Sigmoid colon (tissue), 4 donors: ENCODE results near the gene KRTAP4-11.
"Not testable (repeated sequence)": the region's sequence is repeated elsewhere in the genome, so short reads cannot be mapped to it uniquely, and the experiment has no call there.

Experiments used
- POLR2A ChIP-seq, 2 donors: fragments of 450-650 bp; IDR thresholded peaks; one replicate each; pipeline ENCODE4 v1.6.1; 2016; ENCODE audit warnings: antibody characterized with exemption in 2 of 2, mild to moderate bottlenecking in 2 of 2, moderate library complexity in 2 of 2
- POLR2AphosphoS5 ChIP-seq, 4 donors: sonication (generic); formaldehyde crosslinking; IDR thresholded peaks; one replicate each; pipeline ENCODE4 v1.6.1; 2017; ENCODE audit warnings: antibody characterized with exemption in 4 of 4
- TF ChIP-seq, protein P1 (sequence below), 4 experiments: fragments of 450-650 bp in 3 of 4; fragments of 200-600 bp in 1 of 4; IDR thresholded peaks; one replicate each; pipeline ENCODE4 v1.5.1; 2016 to 2019; ENCODE audit warnings: antibody characterized with exemption in 4 of 4, mild to moderate bottlenecking in 3 of 4, moderate library complexity in 2 of 4

DNA sequence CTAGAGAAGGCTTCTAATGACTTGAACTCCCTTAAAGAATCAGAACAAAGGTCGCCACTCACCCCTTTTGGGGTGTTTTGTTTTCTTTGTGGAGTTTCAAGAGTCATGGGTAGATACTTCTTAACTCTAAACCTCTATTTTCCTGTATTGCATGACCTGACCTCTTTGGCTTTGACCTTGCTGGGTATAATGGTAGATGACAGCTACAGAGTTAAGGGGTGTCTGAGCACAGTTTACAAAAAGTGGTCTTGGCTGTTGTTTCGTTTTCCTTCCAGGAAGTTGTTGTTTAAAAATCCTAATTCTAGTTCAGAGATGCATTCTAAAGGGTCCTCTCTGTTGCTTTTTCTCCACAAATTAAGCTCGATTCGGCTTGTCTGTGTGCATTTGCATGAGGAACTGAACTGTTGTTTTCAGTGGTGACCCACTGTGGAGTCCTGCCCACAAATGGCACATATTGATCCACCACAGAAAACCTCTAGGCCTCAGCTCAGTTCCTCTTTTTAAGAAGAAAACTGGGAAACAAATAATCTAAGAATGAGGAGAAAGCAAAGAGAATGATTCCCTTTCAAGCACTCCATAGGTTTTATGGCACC lies 29.3 kb downstream of the KRTAP4-11 start:
- TF ChIP-seq, protein P1, sequence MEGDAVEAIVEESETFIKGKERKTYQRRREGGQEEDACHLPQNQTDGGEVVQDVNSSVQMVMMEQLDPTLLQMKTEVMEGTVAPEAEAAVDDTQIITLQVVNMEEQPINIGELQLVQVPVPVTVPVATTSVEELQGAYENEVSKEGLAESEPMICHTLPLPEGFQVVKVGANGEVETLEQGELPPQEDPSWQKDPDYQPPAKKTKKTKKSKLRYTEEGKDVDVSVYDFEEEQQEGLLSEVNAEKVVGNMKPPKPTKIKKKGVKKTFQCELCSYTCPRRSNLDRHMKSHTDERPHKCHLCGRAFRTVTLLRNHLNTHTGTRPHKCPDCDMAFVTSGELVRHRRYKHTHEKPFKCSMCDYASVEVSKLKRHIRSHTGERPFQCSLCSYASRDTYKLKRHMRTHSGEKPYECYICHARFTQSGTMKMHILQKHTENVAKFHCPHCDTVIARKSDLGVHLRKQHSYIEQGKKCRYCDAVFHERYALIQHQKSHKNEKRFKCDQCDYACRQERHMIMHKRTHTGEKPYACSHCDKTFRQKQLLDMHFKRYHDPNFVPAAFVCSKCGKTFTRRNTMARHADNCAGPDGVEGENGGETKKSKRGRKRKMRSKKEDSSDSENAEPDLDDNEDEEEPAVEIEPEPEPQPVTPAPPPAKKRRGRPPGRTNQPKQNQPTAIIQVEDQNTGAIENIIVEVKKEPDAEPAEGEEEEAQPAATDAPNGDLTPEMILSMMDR (IDR thresholded peaks at IDR 0.05): not testable (repeated sequence)
- TF ChIP-seq POLR2A, POLR2AphosphoS5 (IDR thresholded peaks at IDR 0.05): not testable (repeated sequence)
